ENCODE data around the gene SMURF1. TPM values are rescaled to one million over a fixed set of nuclear protein-coding genes. Genes with fewer than 3 reads are reported as not detected.
A peak's percentile ranks its signal among the peaks of the same experiment; 100 is the strongest.

SMURF1 gene
- total RNA-seq, 1 donor from 2014 or later, result 31.2 TPM

DNA sequence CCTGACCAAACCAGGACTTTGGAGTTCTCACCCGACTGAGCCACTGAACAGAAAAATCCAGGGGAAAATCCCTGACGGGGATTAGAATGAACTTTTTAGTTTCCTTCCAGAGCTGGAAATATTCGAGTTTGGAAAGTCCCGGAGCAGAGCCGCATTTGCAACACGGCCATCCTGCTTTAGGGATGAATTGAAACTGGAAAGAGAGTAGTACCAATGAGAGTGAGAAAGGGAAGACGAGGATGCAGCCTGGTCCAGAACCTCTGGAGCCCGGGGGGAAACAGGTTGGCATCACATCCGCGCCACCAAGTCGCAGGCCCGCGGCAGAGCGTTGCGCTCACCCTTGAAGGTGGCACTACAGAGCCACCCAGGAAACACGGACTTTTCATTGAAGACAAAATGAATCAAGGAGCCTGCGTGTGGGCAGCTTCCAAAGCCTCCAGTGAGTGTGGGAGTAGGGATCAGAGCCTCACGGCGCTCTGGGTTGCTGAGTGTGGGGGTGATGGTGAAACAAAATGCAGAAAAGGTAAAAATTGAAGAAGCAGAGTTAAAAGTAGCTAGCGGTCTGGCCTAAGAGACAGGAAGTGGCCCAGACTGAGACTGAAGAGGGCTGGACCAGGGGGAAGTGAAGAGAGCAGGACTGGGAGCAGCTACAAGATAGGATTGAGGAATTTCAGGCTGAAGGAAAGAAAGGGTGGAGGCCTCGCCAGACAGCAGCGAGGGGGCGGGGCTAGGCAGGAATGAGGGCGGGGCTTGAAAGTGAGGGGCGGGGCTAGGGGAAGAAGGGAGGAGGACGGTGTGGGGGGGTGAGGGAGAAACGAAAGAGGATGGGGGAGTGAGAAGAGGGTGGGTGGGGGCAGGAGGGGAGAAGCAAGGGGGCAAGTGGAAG lies 1.8 kb downstream of the SMURF1 start:
- peak; percentile 87 for DNase-seq (ENCODE audit: low spot score)

GRCh38 chr7:99141334-99141733 lies 2.6 kb downstream of the SMURF1 start:
- no peak for DNase-seq (ENCODE audit: low spot score)

GRCh38 chr7:99140813-99141212 lies 3.1 kb downstream of the SMURF1 start:
- DNase-seq (ENCODE audit: low spot score), result no peak

DNA sequence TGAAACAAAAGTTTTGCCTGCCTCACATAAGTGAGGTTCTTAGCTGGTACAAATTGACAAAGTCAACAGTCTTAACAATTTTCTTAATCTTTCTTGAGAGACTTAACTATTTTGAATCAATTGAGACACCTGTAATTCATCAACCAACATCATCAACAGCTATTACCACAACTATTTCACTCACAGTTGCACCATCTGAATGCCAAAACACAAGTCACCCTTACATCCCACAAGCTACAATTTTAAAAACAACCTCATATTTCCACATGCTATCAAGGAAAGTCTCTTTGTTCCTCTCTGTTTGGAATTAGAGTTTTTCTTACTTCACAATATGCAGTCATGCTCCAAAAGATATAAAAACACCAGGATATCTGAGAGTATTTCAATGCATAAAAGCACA lies 4.9 kb downstream of the SMURF1 start:
- no peak for DNase-seq (ENCODE audit: low spot score)

DNA sequence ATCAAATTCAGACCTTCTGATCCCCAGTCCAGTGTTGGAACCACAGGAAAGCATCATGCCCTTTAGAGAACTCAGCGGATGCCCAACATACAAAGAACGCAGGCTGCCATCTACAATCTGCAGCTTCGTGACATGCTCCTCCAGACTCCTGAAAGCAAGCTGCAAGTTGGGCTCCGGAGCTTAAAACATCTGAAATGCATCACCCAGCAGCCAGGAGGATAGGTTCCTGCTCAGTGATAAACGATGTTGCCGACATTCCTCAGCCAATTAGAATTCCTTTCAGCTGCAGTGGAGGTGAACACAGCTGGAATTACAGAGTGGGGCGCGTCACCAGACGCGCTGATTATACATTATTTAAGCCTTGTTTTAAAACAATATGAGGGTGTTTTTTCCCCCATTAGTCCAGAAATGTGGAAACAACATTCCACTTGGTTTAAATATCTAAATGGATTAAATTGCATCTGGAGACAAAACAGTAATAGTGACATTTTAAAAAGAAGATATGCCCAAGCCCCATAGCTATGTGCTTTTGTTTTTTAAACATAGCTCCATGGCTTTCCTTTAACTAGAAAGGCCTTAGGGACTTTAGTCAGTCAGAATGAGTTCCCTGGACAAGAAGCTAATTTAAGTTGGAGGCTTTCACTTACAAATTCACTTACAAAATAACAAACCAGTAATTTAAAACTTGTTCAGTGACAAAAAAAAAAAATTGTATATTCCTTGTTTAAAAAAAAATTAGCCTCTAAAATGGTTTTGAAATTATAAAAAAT lies 6.3 kb downstream of the SMURF1 start:
- DNase-seq (ENCODE audit: low spot score), result no peak

DNA sequence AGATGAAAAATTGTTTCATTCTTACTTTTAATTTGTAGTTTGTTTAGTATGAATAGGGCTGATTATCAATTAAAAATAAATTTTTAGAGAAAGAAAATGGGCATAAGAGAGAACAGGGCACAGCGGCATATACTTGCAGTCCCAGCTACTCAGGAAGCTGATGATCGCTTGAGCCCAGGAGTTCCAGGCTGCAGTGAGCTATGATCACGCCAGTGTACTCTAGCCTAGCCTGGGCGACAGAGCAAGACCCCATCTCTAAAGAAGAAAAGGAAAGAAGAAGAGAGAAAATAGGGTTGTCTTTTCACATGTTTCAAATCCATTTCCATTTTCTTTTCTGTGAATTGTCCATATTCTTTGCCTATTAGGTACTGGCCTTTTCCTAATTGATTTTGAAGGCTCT lies 8.0 kb downstream of the SMURF1 start:
- DNase-seq (ENCODE audit: low spot score), result no peak

- DNase-seq (ENCODE audit: low spot score), result no peak
These were observed 9.9 kb downstream of the SMURF1 start for GRCh38 chr7:99133766-99134564.

- no peak for DNase-seq (ENCODE audit: low spot score)
These were observed 11.2 kb downstream of the SMURF1 start for GRCh38 chr7:99132595-99133321.

- DNase-seq (ENCODE audit: low spot score), result no peak
These were observed 12.6 kb downstream of the SMURF1 start for GRCh38 chr7:99131290-99131689.

DNA sequence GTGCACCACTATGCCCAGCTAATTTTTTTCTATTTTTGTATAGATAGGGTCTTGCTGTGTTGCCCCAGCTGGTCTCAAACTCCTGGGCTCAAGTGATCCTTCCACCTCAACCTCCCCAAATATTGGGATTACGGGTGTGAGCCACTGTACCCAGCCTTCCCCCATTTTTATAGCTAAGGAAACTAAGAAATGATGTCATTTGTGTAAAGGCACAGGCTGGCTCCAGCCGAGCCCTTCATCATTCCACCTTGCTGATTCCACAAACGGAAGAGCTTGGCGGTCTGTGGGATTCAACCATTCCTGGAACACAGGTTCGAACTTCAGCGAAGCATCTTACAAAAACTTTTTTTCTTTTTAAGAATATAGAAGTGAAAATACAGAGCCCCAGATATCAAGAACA lies 14.4 kb downstream of the SMURF1 start:
- no peak for DNase-seq (ENCODE audit: low spot score)

DNA sequence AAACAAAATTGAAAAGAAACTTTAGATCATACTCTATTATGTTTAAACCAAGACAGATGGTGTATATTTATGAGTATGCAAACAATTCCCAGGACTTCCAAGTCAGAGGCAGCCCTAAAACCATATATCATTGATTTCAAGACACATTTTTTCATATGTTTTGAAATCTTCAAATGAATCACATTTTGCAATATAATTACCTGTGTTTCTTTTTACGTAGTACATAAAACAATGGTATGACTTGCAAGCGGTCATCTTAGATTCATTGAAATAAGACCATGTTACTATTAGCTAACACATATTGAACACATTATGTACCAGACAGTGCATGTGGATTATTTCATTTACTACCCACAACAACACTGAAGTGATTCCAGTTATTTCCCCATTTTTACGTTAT lies 14.9 kb downstream of the SMURF1 start:
- no peak for DNase-seq (ENCODE audit: low spot score)

DNA sequence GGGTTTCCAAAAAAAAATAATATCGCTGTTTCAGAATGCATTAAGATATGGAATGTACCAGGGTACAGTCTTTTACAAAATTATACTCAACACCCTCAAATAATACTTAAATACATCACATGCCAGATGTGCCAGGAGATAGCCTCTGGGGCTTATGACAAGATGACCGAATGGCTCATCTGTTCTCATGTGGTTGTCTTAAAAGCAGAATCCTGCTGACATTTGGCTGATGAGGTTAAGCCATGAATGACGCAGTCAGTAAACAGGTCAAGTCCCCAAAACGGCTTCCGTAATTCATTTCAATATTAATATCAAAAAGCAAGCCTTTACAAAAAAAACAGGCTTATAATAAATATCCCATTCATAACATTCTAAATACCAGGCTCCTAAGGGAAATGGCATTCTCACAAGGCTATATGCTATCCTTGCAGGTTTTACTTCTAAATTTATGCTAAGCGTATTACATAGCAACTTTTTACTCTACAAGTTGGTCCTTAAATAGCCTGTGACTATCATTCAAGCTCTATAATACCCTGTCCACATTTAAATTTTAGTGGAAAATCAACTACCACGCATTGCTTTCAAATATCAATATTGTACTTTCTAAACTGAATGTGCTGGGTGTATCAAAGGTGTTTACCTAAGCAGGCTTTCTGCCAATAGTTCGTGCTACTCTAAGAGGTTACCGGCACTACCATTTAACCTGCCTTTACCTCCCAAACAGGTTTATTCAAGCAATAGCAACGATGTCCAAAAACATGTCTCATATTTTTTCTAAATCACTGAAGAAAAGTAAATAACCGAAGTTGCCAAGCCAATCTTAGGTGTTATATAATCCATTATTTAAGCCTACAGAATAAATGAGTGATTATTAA lies 15.6 kb downstream of the SMURF1 start:
- DNase-seq (ENCODE audit: low spot score), result no peak

DNA sequence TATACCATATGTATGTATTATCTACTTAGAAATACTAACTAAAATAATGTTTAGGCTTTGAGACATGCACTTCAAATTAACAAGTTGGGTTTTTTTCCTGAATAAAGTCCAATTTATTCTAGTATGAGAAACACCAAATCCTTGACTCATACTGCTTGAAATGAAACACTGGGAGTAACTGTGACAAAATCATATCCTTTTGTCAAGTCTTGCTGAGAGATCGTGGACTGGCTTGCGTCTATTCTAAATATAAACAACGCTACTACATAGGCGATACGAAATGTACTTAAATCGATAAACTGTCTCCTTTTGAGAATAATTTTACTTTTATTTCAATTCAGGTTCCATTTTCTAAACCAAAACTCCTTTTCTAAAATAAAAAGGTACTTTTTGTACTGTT lies 16.3 kb downstream of the SMURF1 start:
- no peak for DNase-seq (ENCODE audit: low spot score)

DNA sequence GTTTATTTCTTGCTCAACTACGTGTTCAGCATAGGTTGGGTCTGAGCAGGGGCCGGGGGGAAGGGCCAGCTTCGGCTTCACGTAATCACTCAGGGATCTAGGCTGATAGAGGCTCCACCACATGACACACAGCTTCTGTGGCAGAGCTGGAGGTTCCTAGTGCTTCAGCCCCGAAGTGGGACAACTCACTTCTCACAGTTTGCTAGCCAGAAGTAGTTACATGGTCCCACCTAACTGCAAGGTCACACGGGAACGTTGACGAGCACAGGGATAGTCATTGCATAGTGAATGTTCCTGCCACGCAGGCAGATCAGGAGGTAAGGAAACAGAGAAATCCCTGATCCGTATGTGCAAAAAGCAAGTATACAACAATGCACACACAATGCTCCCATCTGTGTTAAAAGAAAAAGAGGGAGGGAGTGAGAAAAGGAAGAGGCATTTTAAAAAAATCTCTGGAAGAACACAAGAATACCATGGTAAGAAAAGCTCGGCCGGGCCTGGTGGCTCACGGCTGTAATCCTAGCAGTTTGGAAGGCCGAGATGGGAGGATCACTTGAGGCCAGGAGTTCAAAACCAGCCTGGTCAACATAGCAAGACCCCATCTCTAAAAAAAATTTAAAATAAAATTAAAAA lies 16.9 kb downstream of the SMURF1 start:
- DNase-seq (ENCODE audit: low spot score), result no peak

DNA sequence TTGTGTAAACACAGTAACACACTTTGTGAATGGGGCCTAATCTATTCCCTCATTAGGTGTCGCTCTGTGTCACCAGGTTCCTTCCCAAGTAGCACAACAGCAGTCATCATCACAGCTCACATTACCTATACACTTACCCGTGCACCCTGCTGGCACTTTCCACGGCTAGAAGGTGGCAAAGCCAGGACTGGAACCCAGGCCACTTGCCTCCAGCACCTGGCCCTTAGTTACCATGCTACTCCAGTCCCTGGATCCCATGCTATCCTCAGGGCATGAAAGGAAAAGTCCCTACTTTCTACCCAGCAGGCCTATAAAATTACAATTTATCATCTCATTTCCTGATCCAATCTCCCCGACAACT lies 18.4 kb downstream of the SMURF1 start:
- no peak for DNase-seq (ENCODE audit: low spot score)

DNA sequence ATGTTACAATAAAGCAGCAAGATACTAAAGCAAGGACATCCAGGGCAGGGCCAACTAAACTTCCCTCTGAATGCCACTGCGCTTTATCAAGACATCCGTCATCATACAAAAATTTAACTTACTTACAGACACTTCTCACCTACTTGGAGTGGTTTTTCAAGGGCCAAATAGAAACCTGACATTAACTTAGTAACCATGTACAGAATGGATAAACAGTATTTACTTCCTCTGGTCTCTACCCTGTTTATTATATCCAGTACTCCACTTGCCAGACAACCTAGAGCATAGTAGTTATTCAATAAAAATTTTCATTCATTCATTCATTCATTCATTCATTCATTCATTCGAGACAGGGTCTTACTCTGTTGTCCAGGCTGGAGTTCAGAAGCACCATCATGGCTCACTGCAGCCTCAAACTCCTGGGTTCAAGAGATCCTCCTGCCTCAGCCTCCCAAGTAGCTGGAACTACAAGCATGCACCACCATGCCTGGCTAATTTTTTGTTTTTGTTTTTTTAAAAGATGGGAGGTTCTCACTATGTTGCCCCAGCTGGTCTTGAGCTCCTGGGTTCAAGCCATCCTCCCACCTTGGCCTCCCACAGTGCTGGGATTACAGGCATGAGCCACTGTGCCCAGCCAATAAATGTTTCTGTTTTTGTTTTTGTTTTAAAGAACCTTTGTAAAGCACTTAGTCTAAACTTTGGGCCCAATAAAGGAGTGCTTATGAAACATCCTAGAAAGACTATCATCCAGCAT lies 19.0 kb downstream of the SMURF1 start:
- DNase-seq (ENCODE audit: low spot score), result no peak

GRCh38 chr7:99124236-99124635 lies 19.7 kb downstream of the SMURF1 start:
- no peak for DNase-seq (ENCODE audit: low spot score)

DNA sequence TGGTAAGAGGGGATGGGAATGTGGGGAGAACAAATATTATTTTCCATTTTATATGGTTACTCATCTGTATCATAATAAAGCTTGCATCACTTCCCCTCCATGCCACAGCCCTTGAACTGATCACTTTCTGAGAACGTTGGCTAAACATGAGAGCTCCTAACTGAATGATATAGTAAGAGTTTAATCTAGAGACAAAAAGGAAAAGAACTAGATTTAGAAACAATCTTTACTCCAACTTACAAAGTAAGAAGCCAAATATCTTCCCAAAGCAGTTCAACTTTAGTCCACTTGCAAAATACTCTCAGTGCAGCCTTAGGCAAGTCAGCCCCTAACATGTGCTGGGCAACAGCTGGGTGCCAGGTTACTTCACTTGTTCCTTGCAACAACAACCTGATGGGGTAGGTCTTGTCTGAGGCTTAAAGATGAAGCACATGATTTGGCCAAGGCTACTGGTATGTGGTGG lies 20.3 kb downstream of the SMURF1 start:
- no peak for DNase-seq (ENCODE audit: low spot score)

- no peak for DNase-seq (ENCODE audit: low spot score)
These were observed 21.1 kb downstream of the SMURF1 start for GRCh38 chr7:99122762-99123161.

Measured in mesenteric fat pad (tissue), 1 donor.